AG04450 (cell line): ENCODE data around the gene PRG2. TPM values are rescaled to one million over a fixed set of nuclear protein-coding genes. Genes with fewer than 3 reads are reported as not detected.

ENCODE experiments used
- CTCF ChIA-PET: fragments of 300-600, 350-600 bp; formaldehyde crosslinking; extraction: SDS; loops from one replicate; lab custom pipeline; 2022; ENCODE audit warnings: antibody characterized with exemption, inconsistent platforms; lab: Charles Lee
- POLR2A ChIA-PET: fragments of 350-600 bp; formaldehyde crosslinking; extraction: SDS; loops from one replicate; lab custom pipeline; 2021; ENCODE audit warnings: antibody characterized with exemption, inconsistent platforms; lab: Yijun Ruan, JAX
- DNase-seq: peaks from one replicate; pipeline ENCODE4 v3.0.0-alpha.2; 2011; ENCODE audit warnings: low read depth, low spot score
- H3K27ac ChIP-seq: one replicate; pipeline ENCODE4 v1.5.1; 2012; ENCODE audit warnings: low read depth, low read length, control low read depth
- H3K27me3 ChIP-seq: one replicate; pipeline ENCODE4 v1.6.0; 2012; ENCODE audit warnings: low read length; ENCODE audit not compliant: control insufficient read depth, insufficient read depth
- H3K4me3 ChIP-seq: 2 replicates; pipeline ENCODE4 v1.5.1; 2011; ENCODE audit warnings: mild to moderate bottlenecking, low read depth, low read length, control low read depth
- H3K9me3 ChIP-seq: 2 replicates; pipeline ENCODE4 v1.5.1; 2012; ENCODE audit warnings: low read length; ENCODE audit not compliant: control insufficient read depth, insufficient read depth
- polyA minus RNA-seq: library from RNA; depleted of rRNA, polyadenylated mRNA; stranded (reverse); fragments of >200 nt; gene quantifications from 2 replicates; pipeline ENCODE4 v1.2.3, GENCODE V29; 2011; rRNA and poly(A)+ RNA removed
- polyA plus RNA-seq: library from polyadenylated mRNA; depleted of rRNA; stranded (reverse); fragments of >200 nt; gene quantifications from 2 replicates; pipeline ENCODE4 v1.2.3, GENCODE V29; 2011; rRNA removed
- TF ChIP-seq, protein P1 (sequence below): IDR thresholded peaks from 2 replicates; pipeline ENCODE4 v1.5.1; 2011; ENCODE audit warnings: low read depth, low read length, control low read depth, inconsistent platforms

The PRG2 gene, protein sequence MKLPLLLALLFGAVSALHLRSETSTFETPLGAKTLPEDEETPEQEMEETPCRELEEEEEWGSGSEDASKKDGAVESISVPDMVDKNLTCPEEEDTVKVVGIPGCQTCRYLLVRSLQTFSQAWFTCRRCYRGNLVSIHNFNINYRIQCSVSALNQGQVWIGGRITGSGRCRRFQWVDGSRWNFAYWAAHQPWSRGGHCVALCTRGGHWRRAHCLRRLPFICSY
- polyA plus RNA-seq, result not detected in 2 replicates
- polyA minus RNA-seq, result not detected in 2 replicates

DNA sequence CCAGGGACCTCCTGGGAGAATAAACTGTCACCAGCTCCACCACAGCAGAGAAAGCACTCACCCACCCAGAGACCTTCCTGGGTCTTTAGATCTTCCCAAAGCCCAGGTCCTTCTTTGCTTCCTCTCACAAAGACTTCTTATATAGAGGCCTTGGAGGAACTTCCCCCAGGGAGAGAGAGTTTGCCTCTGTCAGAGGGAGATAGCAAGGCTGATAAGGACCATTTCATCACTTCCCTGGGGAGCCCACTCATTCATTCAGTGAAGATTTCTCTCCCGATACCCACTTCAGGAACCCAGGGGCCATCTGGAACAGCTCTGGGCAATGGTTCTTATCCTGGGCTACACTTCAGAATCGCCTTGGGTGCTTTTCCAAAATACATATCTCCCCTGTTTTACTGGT lies at the start of gene PRG2:
Gene PRG2 (minus strand): TSS at position 116 of the 400 bp plus-strand sequence. CDS start 706 bp downstream, outside the sequence.
- POLR2A ChIA-PET, result no interaction called here
- TF ChIP-seq, protein P1, sequence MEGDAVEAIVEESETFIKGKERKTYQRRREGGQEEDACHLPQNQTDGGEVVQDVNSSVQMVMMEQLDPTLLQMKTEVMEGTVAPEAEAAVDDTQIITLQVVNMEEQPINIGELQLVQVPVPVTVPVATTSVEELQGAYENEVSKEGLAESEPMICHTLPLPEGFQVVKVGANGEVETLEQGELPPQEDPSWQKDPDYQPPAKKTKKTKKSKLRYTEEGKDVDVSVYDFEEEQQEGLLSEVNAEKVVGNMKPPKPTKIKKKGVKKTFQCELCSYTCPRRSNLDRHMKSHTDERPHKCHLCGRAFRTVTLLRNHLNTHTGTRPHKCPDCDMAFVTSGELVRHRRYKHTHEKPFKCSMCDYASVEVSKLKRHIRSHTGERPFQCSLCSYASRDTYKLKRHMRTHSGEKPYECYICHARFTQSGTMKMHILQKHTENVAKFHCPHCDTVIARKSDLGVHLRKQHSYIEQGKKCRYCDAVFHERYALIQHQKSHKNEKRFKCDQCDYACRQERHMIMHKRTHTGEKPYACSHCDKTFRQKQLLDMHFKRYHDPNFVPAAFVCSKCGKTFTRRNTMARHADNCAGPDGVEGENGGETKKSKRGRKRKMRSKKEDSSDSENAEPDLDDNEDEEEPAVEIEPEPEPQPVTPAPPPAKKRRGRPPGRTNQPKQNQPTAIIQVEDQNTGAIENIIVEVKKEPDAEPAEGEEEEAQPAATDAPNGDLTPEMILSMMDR, result no peak
- no peak within 1 kb of the TSS for H3K27ac ChIP-seq
- CTCF ChIA-PET, result no interaction called here
- no peaks in the 10 kb centered on the region for H3K9me3 ChIP-seq
- H3K4me3 ChIP-seq, result no peak within 1 kb of the TSS
- H3K27me3 ChIP-seq, result peaks cover 36% of the 10 kb centered on the region
- no peak for DNase-seq

DNA sequence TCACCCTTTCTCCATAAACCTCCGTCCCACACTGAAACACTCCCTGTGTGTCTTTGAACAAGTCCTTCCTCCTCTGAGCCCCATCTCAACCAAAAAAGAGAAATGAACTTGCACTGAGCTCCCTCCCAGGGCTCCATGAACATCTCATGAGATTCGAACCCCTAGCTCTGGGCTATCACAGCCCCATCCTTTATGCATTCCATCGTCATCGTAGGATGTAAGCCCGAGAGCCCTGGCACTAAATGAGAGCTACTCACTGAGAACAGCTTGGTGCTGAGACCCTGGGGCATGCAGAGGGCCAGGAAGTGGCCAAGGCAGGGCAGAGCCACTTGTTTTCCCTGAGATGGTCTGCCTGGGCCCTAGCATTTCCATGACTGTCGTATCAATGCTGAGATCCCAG lies 49.3 kb upstream of the PRG2 start:
- ChIA-PET POLR2A (no interaction called here), CTCF (interaction anchor here (0.6 to 5.5 kb wide), 3 partner anchors 18 to 97 kb away, joined by 3 to 68 read pairs (median 4); no protein-coding TSS in a partner anchor)
- H3K4me3 ChIP-seq, result no peak overlapping the region
- no peak for DNase-seq
- no peaks in the 10 kb centered on the region for H3K27me3 ChIP-seq
- no peak overlapping the region for H3K27ac ChIP-seq
- H3K9me3 ChIP-seq, result no peaks in the 10 kb centered on the region
- TF ChIP-seq, protein P1, result no peak

GRCh38 chr11:57438345-57439285 lies 48.2 kb upstream of the PRG2 start:
- ChIA-PET CTCF (interaction anchor here (0.7 to 2.8 kb wide), 2 partner anchors 19 to 35 kb away, joined by 4 to 17 read pairs; no protein-coding TSS in a partner anchor), POLR2A (no interaction called here)
- no peak overlapping the region for H3K27ac ChIP-seq
- TF ChIP-seq, protein P1, result no peak
- no peak overlapping the region for H3K4me3 ChIP-seq
- no peak for DNase-seq
- H3K27me3 ChIP-seq, result no peaks in the 10 kb centered on the region
- H3K9me3 ChIP-seq, result no peaks in the 10 kb centered on the region

GRCh38 chr11:57436031-57436430 lies 45.6 kb upstream of the PRG2 start:
- Histone ChIP-seq H3K27ac (no peak overlapping the region), H3K4me3 (no peak overlapping the region), H3K27me3 (no peaks in the 10 kb centered on the region), H3K9me3 (no peaks in the 10 kb centered on the region)
- DNase-seq, result no peak
- TF ChIP-seq, protein P1, result no peak
- ChIA-PET POLR2A (no interaction called here), CTCF (interaction anchor here (1.0 to 2.8 kb wide), 4 partner anchors 22 to 91 kb away, joined by 3 to 17 read pairs (median 4); no protein-coding TSS in a partner anchor)
